MM.1S (cell line): ENCODE results near the gene PNPLA5.

ENCODE experiments used
- DNase-seq: peaks from one replicate; pipeline ENCODE4 v3.0.0-alpha.2; 2015
- H2AFZ ChIP-seq: fragments of 300-600 bp; sonication (generic); 2 replicates; pipeline ENCODE4 v1.6.0; 2016; ENCODE audit warnings: antibody characterized with exemption, low read length
- H3F3A ChIP-seq: fragments of 300-600 bp; sonication (generic); 2 replicates; pipeline ENCODE4 v1.6.1; 2016; ENCODE audit warnings: mild to moderate bottlenecking, antibody characterized with exemption, low read length, moderate library complexity, mixed read lengths; ENCODE audit not compliant: insufficient read depth
- H3K27ac ChIP-seq: fragments of 300-600 bp; sonication (generic); 2 replicates; pipeline ENCODE4 v1.5.1; 2016; ENCODE audit warnings: mild to moderate bottlenecking, low read length
- H3K27me3 ChIP-seq: fragments of 300-600 bp; sonication (generic); replicated peaks from 2 replicates; pipeline ENCODE4 v1.6.0; 2016; ENCODE audit warnings: low read length; ENCODE audit not compliant: insufficient read depth
- H3K36me3 ChIP-seq: fragments of 300-600 bp; sonication (generic); replicated peaks from 2 replicates; pipeline ENCODE4 v1.6.1; 2016; ENCODE audit warnings: mild to moderate bottlenecking, low read length, mixed read lengths; ENCODE audit not compliant: insufficient read depth
- H3K4me1 ChIP-seq: fragments of 300-600 bp; sonication (generic); 2 replicates; pipeline ENCODE4 v1.6.1; 2016; ENCODE audit warnings: low read length, mixed read lengths
- H3K4me2 ChIP-seq: fragments of 300-600 bp; sonication (generic); 2 replicates; pipeline ENCODE4 v1.6.0; 2016; ENCODE audit warnings: low read depth, low read length
- H3K4me3 ChIP-seq: fragments of 300-600 bp; sonication (generic); 2 replicates; pipeline ENCODE4 v1.5.1; 2016; ENCODE audit warnings: low read length, mixed read lengths
- H3K79me2 ChIP-seq: fragments of 300-600 bp; sonication (generic); 2 replicates; pipeline ENCODE4 v1.6.1; 2016; ENCODE audit warnings: mixed run types, low read length, mixed read lengths
- H3K9ac ChIP-seq: fragments of 300-600 bp; sonication (generic); 2 replicates; pipeline ENCODE4 v1.6.1; 2016; ENCODE audit warnings: low read length, mixed read lengths
- H3K9me2 ChIP-seq: fragments of 300-600 bp; sonication (generic); replicated peaks from 2 replicates; pipeline ENCODE4 v1.6.1; 2016; ENCODE audit warnings: mild to moderate bottlenecking, low read length, mixed read lengths; ENCODE audit not compliant: insufficient read depth
- H3K9me3 ChIP-seq: fragments of 300-600 bp; sonication (generic); replicated peaks from 2 replicates; pipeline ENCODE4 v1.6.1; 2016; ENCODE audit warnings: mild to moderate bottlenecking, low read length, mixed read lengths; ENCODE audit not compliant: insufficient read depth
- H4K20me1 ChIP-seq: fragments of 300-600 bp; sonication (generic); 2 replicates; pipeline ENCODE4 v1.6.1; 2016; ENCODE audit warnings: mild to moderate bottlenecking, low read length, moderate library complexity, mixed read lengths; ENCODE audit not compliant: insufficient read depth
- CTCF ChIP-seq: fragments of 300-600 bp; sonication (generic); IDR thresholded peaks from 2 replicates; pipeline ENCODE4 v1.5.1; 2016; ENCODE audit warnings: antibody characterized with exemption, low read length, mixed read lengths
- EZH2 ChIP-seq: fragments of 300-600 bp; sonication (generic); optimal IDR thresholded peaks from 2 replicates; pipeline ENCODE3; 2017; ENCODE audit warnings: low read depth, mild to moderate bottlenecking, antibody characterized with exemption, low read length, mixed read lengths
- EZH2phosphoT487 ChIP-seq: fragments of 300-600 bp; sonication (generic); IDR thresholded peaks from 2 replicates; pipeline ENCODE4 v1.6.1; 2018; ENCODE audit warnings: antibody characterized with exemption, low read length

Gene PNPLA5

GRCh38 chr22:43829904-43830851, 61.6 kb downstream of the PNPLA5 start:
- no peak overlapping the region for H3K4me2 ChIP-seq
- no peak overlapping the region for H3K4me3 ChIP-seq
- H3K36me3 ChIP-seq: no peaks in the 10 kb centered on the region
- TF ChIP-seq EZH2 (no peak), CTCF (no peak), EZH2phosphoT487 (no peak)
- H2AFZ ChIP-seq: no peak overlapping the region
- H3K27ac ChIP-seq: no peak overlapping the region
- H3K9me3 ChIP-seq: no peaks in the 10 kb centered on the region
- no peaks in the 10 kb centered on the region for H3K79me2 ChIP-seq
- H4K20me1 ChIP-seq: no peaks in the 10 kb centered on the region
- no peaks in the 10 kb centered on the region for H3K4me1 ChIP-seq
- no peaks in the 10 kb centered on the region for H3F3A ChIP-seq
- H3K9me2 ChIP-seq: no peaks in the 10 kb centered on the region
- peaks cover 90% of the 10 kb centered on the region for H3K27me3 ChIP-seq
- no peak overlapping the region for H3K9ac ChIP-seq
- DNase-seq: no peak
